GM12874 (cell line): ENCODE data around the gene PGP.

Experiments used
- TF ChIP-seq, protein P1 (sequence below): IDR thresholded peaks from 2 replicates; pipeline ENCODE4 v1.5.1; 2011; ENCODE audit warnings: low read depth, mild to moderate bottlenecking, control low read depth, low read length, moderate library complexity; ENCODE audit not compliant: insufficient read depth

The PGP gene

DNA sequence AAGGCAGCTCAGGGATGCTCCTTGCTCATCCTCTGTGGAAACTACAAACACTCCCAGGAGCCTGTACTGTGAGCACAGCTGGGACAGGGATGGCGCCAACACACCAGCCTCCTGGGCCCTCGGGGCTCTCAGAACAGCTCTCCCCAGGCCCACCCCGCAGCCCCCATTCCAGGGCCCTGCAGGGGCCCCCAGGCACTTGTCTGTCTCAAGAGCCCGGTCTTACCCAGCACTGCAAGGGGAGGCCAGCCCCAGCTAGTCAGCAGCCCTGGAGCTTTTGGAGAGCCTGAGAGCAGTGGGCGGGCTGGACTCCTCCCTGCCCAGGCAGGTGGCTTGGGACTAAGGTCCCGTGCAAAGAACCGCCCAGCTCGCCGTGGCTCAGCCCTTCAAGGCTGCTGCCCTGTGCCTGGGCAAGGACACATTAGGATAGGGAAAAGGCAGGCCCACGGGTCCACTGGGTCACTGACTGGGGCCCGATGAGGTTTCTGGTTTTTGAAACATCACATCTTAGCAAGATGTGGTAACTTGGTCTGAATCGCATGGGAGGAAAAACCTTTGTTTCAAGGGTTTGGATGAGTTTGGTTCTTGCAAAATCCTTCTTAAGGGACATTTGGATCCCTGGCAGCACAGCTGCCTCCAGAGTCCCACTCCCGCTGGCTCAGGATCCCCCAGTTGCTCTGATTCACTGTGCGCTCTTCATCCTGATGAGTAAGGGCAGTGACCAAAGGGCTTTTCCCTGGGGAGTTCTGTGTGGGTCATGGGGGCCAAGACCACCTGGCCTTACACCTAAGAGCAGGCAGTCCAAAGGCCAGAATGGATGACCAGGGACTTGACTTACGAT lies 24.4 kb upstream of the PGP start:
- TF ChIP-seq, protein P1, sequence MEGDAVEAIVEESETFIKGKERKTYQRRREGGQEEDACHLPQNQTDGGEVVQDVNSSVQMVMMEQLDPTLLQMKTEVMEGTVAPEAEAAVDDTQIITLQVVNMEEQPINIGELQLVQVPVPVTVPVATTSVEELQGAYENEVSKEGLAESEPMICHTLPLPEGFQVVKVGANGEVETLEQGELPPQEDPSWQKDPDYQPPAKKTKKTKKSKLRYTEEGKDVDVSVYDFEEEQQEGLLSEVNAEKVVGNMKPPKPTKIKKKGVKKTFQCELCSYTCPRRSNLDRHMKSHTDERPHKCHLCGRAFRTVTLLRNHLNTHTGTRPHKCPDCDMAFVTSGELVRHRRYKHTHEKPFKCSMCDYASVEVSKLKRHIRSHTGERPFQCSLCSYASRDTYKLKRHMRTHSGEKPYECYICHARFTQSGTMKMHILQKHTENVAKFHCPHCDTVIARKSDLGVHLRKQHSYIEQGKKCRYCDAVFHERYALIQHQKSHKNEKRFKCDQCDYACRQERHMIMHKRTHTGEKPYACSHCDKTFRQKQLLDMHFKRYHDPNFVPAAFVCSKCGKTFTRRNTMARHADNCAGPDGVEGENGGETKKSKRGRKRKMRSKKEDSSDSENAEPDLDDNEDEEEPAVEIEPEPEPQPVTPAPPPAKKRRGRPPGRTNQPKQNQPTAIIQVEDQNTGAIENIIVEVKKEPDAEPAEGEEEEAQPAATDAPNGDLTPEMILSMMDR, result no peak

DNA sequence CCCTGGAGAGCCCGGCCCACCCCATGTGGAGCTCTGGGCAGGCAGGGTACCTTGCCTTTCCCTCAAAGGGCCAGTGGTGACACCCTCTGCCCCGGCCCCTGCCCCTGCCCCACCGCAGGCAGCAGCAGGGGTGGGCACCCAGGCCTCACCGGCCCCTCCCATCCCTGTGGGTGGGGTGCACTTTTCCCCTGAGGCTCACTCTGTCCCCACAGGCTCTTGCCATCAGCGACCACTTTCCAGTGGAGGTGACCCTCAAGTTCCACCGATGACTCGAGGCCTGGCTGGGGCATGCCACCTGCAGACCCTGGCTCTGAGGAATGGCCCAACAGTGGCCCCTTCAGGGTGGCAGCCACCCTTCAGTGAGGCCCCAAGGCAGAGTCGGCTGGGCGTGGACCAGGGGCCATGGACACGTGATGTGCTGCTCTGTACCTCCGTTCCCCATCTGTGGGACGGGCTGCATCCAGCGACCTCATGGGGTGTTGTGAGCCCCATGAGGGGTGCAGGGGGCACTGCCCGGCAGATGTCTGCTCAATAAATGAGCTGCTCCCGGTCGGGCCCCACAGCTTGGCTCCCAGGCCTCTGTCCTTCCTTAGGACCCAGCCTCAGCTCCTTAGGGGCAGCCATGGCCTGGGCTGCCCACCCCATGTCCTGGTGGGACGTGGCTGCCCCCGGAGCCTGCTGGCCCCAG lies 23.7 kb upstream of the PGP start:
- TF ChIP-seq, protein P1, result no peak

DNA sequence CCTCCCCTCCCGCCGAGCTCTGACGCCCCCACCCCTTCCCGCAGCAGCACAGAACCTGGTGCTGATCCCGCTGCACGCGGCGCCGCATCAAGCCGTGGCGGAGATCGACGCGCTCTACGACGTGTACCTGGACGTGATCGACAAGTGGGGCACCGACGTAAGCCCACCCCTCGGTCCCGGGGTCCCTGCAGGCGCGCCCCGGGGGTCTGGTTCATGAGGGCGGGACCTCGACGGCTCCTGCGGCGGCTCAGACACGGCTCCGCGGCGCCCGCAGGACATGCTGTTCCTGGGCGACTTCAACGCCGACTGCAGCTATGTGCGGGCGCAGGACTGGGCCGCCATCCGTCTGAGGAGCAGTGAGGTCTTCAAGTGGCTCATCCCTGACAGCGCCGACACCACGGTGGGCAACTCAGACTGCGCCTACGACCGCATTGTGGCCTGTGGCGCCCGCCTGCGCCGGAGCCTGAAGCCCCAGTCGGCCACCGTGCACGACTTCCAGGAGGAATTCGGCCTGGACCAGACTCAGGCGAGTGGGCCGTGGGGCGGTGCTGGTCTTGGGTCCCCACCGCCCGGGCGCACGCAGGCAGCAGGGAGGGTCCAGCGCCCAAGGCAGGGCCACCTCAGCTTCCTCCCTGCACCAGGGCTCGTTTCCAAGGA lies 23.0 kb upstream of the PGP start:
- TF ChIP-seq, protein P1, result no peak

DNA sequence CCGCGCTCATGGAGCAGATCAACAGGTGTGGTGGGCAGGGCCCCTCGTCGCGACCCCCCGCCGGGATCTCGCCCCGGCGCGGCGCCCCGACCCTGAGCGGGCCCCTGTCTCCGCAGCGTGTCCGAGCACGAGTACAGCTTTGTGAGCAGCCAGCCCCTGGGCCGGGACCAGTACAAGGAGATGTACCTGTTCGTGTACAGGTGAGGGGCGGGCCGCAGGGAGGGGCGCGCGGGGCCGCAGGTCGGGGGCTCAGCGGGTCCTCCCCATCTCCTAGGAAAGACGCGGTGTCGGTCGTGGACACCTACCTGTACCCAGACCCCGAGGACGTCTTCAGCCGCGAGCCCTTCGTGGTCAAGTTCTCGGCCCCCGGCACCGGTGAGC lies 22.5 kb upstream of the PGP start:
- TF ChIP-seq, protein P1, result no peak

DNA sequence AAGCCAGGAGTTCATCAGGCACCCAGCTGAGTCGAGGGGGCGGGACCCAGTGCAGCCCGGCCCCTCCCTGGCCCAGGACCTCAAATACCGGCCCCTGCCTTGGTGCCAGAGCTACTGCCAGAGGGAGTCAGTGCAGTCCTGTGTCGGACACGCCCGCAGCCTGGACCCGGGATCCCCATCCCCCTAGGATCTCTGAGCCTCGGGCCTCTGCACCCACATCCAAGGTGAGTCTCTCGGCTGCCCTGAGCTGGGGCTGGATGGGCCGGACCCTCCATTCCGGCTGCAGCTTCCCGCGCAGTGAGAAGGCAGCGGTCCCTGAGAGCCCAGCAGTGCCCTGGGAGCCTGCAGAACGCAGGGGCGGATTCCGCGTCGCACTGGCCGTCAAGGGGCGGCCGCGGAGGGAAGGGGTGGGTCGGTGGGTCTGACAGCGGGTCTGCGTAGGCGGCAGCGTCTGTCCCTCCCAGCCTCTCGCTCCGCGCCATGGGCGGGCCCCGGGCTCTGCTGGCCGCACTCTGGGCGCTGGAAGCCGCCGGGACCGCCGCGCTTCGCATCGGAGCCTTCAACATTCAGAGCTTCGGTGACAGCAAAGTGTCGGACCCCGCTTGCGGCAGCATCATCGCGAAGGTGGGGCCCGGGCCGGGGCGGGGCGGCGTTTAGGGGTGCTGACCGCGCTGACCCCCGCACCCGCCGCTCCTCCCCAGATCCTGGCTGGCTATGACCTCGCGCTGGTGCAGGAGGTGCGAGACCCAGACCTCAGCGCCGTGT lies 21.9 kb upstream of the PGP start, which contains the start of gene DNASE1L2:
DNASE1L2 (plus strand) TSS at position 108 of the 765 bp plus-strand sequence; CDS start at position 481, 373 bp downstream.
- TF ChIP-seq, protein P1, result no peak

DNA sequence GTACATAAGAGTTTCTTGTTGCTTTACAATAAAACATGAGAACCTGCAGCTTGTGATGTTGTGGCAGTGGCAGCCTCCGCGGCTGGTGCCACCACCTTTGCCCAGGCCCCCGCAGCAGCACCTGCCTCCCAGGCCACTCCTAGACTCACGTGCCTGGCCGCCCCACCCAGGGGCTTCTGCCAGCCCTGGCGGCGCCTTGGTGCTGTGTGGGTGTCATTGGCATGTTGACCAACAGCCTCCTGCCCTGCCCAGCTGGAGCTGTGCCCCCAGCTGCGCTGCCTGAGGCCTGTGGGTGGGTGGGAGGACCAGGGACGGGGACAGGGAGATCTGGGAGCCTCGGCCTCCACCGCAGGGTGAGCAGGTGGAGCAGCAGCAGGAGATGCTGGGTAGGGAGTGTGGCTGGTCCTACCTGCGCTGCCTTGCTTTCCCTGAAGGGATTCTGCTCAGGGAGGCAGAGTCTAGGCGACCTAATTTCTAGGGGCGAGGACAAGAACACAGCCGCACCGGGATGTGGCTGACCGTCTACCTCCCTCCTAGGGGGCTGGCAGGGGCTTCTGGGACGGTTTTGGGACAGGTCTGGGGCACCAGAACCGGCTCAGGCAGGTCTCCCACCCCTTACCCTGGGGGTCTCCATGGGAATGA lies 21.2 kb upstream of the PGP start:
- TF ChIP-seq, protein P1, result no peak

DNA sequence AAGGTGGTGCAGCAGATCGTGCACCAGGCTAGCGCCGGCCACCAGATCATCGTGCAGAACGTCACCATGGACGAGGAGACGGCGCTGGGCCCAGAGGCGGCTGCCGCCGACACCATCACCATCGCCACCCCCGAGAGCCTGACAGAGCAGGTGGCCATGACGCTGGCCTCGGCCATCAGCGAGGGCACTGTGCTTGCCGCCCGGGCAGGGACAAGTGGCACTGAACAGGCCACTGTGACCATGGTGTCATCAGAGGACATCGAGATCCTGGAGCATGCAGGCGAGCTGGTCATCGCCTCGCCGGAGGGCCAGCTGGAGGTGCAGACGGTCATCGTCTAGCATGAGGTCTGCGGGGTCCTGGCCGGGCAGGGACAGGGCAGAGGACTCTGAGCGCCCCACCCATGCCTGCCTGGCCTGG lies 20.6 kb upstream of the PGP start:
- TF ChIP-seq, protein P1, result no peak
